Stimulated activated CD4-positive, alpha-beta T cell treated with anti-CD3 and anti-CD28 coated beads, TNF-alpha, amount 100 ng/mL, for 24 hours (primary cell): Measurements from ENCODE around the gene CBFA2T3.

Experiments used
- DNase-seq, 3 experiments: peaks; one replicate each; pipeline ENCODE4 v3.0.0-alpha.2; 2020; ENCODE audit warnings: low read depth in 3 of 3

The CBFA2T3 gene

DNA sequence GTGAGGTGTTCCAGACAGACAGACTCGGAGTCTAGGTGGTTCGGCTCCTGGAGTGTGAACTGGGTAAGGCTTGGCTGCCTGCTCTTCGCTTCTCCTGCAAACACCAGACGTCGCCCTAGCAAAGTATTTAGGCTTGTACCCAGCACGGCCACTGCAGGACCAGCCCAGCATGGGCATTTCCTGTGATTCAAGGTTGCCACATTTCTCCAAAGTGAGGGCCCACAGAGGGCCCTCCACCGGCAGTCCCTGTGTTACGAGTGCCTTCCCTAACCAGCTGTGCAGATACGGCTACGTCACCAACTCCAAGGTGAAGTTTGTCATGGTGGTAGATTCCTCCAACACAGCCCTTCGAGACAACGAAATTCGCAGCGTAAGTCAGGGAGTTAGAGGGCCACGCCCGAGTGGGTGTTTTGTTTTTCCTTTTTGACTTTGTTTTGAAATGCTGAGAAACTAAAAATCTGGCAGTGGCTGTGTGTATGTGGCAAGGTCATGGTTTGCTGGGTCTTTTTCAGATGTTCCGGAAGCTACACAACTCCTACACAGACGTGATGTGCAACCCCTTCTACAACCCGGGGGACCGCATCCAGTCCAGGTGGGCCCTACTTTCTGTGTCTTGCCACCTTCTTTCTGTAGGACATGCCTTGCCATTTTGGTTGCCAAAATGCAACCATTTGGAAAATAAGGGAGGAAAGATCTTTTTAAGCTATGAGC is 117.5 kb downstream of the CBFA2T3 start:
- DNase-seq, result no peak

- DNase-seq, result peak; percentile 52 to 77 (median 54)
Observed at GRCh38 chr16:88857728-88858339, 119.2 kb downstream of the CBFA2T3 start.

- DNase-seq, result peak; percentile 97 to 99 (median 99)
Observed at GRCh38 chr16:88856828-88857727, 119.9 kb downstream of the CBFA2T3 start, which contains the start of the genes GALNS and TRAPPC2L. TSS of gene GALNS (minus strand) at chr16:88856947. CDS start at chr16:88856877, 70 bp downstream. TSS of gene TRAPPC2L (plus strand) at chr16:88857127. CDS start at chr16:88857151, 24 bp downstream.

GRCh38 chr16:88856122-88856827 is 120.7 kb downstream of the CBFA2T3 start:
- DNase-seq, result no peak

- DNase-seq, result no peak
Observed at GRCh38 chr16:88855736-88856121, 121.3 kb downstream of the CBFA2T3 start.

DNA sequence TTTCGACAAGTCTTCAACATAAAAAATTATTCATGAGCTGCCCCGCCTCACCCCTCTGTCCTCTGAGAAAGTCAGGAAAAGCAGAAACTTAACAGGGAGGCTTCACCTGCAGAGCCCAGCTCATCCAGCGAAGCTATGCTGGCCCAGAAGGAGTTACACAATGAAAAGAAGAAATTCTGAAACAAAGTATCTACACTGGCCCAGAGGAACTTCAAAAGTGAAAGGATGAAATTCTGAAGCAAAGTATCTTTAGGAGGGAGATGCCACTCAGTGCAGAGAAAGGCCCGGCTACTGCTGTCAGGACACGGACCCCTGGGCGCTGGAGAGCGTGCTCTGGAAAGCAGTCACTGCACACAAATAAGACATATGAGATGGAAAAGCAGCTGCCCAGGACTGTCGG is 121.8 kb downstream of the CBFA2T3 start:
- no peak for DNase-seq

GRCh38 chr16:88854306-88855111 is 122.5 kb downstream of the CBFA2T3 start:
- no peak for DNase-seq

DNA sequence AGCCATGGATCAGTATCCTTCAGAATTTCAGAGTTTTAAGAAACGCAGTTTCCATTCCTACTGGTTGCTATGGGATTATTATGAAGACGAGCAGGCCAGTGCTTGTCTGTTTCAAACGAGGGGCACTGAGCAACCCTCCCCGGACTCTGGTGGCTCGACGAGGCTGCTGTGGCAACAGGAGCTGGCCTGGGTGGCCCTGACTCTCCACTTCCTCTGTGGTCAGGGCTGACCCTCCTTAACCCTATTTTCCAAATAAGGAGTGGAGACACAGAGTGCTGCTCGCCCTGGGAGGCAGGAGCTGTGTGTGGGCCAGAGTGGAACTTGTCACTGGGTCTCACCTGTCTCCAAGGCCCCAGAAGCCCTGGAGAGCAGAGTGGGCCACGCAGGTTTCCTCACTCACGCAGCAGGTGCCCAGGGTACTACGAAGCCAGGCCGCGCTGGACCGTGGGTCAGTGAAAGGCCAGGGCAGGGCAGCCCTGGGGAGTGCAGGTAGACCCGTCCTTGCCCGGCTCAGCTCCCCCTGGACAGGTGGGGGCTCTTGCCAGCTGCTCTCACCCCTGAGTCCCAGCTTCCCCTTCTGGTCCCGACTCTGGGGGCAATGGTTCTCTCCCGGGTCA is 123.6 kb downstream of the CBFA2T3 start:
- DNase-seq, result no peak

- DNase-seq, result no peak
Observed at GRCh38 chr16:88851616-88852015, 125.4 kb downstream of the CBFA2T3 start.

DNA sequence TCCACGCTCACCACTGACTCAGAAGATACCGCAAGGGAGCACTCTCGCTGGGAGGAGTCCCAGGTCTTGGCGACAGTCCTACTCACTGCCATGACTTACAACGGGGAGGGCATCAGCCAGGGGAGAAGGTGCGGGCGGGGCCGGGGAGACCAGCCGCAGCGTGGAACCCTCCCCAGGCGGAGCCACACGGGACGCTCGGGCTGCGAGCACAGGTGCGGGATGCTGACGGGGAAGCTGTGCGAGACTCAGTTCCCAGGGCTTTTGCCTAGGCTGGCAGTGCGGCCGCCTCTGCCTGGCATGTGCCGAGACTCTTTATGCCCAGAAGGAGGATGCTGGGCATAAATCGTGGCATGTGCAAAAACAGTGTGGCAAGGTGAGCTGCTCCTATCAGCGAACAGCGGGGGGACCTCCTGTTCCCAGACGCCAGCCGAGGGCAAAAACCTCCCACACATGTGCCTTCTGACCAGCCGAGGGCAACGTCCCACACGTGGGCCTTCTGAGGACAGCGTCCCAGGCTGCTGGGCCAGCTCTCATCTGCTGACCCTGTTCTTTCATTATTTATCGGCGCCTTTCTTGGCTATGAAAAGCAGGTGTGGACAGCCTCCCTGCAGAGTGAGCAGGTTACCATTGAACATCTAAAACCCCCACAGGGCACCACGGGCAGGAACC is 126.3 kb downstream of the CBFA2T3 start:
- DNase-seq, result no peak

DNA sequence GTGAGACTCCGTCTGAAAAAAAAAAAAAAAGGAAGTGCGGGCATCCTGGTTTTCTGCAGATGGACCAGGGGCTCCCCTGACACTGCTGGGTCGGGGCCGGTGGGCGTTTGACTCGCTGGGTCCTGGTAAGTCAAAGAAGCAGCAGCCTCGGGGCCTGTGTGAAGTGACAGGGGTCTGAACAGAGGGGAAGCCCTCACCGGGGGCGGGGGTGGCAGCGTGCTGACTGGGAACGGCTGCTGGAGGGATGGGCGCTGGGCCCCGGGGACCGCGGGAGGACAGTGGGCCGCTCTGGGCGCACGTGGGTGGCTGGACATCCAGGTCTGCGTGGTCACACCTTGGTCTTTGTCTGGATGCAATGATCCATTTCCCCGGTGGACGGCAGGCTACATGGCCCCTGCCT is 128.4 kb downstream of the CBFA2T3 start:
- no peak for DNase-seq

GRCh38 chr16:88847654-88848053 is 129.4 kb downstream of the CBFA2T3 start:
- no peak for DNase-seq

- no peak for DNase-seq
Observed at GRCh38 chr16:88846088-88846487, 130.9 kb downstream of the CBFA2T3 start.

DNA sequence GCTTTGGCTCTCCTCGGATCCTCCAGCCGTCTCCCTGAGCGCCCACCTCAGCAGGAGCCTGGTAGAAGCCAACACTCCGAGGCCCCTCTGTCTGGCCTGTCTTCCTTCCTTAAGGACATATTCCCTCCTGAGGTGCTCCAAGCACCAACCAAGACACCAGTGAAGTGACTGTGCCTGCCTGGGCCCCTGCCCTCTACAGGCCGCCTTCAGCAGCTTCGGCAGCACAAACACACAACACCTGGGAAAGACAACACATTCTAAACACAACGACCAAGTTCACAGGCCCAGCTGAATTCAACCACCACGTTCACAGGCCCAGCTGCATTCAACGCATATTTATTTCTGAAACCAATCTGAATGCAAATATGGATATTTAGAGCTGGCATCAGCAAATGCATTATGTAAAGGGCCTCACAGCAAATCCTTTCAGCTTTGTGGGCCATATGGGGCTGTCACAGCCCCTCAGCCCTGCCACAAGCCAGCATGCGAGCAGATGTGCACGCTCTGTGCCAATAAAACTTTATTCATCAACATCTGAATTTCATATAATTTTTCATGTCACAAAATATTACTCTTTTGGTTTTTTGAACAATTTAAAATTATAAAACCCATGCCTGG is 132.5 kb downstream of the CBFA2T3 start:
- DNase-seq, result no peak

- no peak for DNase-seq
Observed at GRCh38 chr16:88843256-88843655, 133.8 kb downstream of the CBFA2T3 start.

- DNase-seq, result no peak
Observed at GRCh38 chr16:88842806-88843205, 134.2 kb downstream of the CBFA2T3 start.

DNA sequence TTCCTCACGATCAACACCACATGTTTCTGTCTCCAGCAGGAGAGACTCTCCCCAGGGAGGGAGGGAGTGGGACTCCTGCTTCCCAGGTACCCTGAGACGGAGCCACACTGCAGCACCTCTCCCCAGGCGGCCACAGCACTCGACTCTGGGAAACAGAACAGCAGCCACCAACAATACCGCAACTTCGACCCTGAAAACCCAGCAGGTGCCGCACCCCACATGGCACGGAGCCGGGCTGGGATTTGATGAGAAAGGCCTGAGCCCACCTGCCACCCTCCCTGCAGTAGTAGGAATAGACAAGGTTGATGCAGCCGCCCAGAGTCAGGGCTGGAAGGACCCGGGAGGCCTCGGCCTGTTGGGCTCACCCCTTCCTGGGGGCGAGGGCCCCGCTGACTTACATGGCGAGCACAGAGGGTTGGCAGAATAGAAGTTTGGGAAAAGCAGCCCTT is 134.7 kb downstream of the CBFA2T3 start:
- no peak for DNase-seq

- DNase-seq, result no peak
Observed at GRCh38 chr16:88841521-88842307, 135.3 kb downstream of the CBFA2T3 start.
